ENCODE measurements around the gene TMBIM1. TPM values are rescaled to one million over a fixed set of nuclear protein-coding genes. Genes with fewer than 3 reads are reported as not detected.
A peak's percentile ranks its signal among the peaks of the same experiment; 100 is the strongest.
"Not testable (repeated sequence)": the region's sequence is repeated elsewhere in the genome, so short reads cannot be mapped to it uniquely, and the experiment has no call there.

Gene TMBIM1
- total and polyA plus RNA-seq, 4 donors = 92.1 to 258 (median 147) TPM

- H3K9me3 ChIP-seq (ENCODE audit: control insufficient read depth in 4 of 4, insufficient read depth in 3 of 4, low read length in 3 of 4) = no peaks in the 10 kb centered on the region
Measured at GRCh38 chr2:218313356-218313755, 21.1 kb upstream of the TMBIM1 start.

GRCh38 chr2:218312267-218312756 lies 20.0 kb upstream of the TMBIM1 start:
- DNase-seq (peak in 1 of 3 donors; percentile 55), ATAC-seq (ENCODE audit: insufficient read depth, low FRiP score) (no peak)
- WGBS, 2 donors = 36 to 56% methylated on average over 2 of the region's 2 CpGs
- H3K36me3 ChIP-seq (ENCODE audit: control insufficient read depth in 4 of 4, insufficient read depth in 4 of 4, low read length in 4 of 4) = no peaks in the 10 kb centered on the region
- no peaks in the 10 kb centered on the region for H3K27me3 ChIP-seq (ENCODE audit: control insufficient read depth in 3 of 3, insufficient read depth in 3 of 3, low read length in 2 of 3)
- peaks cover 0 to 13% (median 6%) of the 10 kb centered on the region in 5 donors for H3K4me1 ChIP-seq (ENCODE audit: control insufficient read depth in 5 of 5, insufficient read depth in 5 of 5, low read length in 5 of 5)
- no peaks in the 10 kb centered on the region for H3K9me3 ChIP-seq (ENCODE audit: control insufficient read depth in 4 of 4, insufficient read depth in 3 of 4, low read length in 3 of 4)
- no peak overlapping the region for H3K4me3 ChIP-seq
- H3K9ac ChIP-seq (ENCODE audit: insufficient read depth in 1 of 2, low read length in 2 of 2) = no peak overlapping the region
- no peak for TF ChIP-seq CTCF (IDR thresholded peaks at IDR 0.05; ENCODE audit: control extremely low read depth, extremely low read depth)
- H3K27ac ChIP-seq (ENCODE audit: low read depth in 1 of 2, low read length in 1 of 2) = peak overlapping the region in 1 of 2 donors; percentile 40

More at GRCh38 chr2:218313356-218313755, 21.1 kb upstream of the TMBIM1 start:
- 65 to 74% methylated on average over 1 of the region's 1 CpG for WGBS, 2 donors
- Histone ChIP-seq H3K9ac (ENCODE audit: insufficient read depth in 1 of 2, low read length in 2 of 2) (no peak overlapping the region), H3K36me3 (ENCODE audit: control insufficient read depth in 4 of 4, insufficient read depth in 4 of 4, low read length in 4 of 4) (no peaks in the 10 kb centered on the region), H3K4me1 (ENCODE audit: control insufficient read depth in 5 of 5, insufficient read depth in 5 of 5, low read length in 5 of 5) (peaks cover 0 to 13% (median 6%) of the 10 kb centered on the region in 5 donors), H3K27me3 (ENCODE audit: control insufficient read depth in 3 of 3, insufficient read depth in 3 of 3, low read length in 2 of 3) (no peaks in the 10 kb centered on the region), H3K4me3 (no peak overlapping the region), H3K27ac (ENCODE audit: low read depth in 1 of 2, low read length in 1 of 2) (peak overlapping the region in 1 of 2 donors; percentile 67)
- ATAC-seq (ENCODE audit: insufficient read depth, low FRiP score) (no peak), DNase-seq (no peak)
- TF ChIP-seq CTCF (IDR thresholded peaks at IDR 0.05; ENCODE audit: control extremely low read depth, extremely low read depth) = no peak

GRCh38 chr2:218311541-218312266 lies 19.4 kb upstream of the TMBIM1 start:
- not testable (repeated sequence) for H3K36me3 ChIP-seq (ENCODE audit: control insufficient read depth in 4 of 4, insufficient read depth in 4 of 4, low read length in 4 of 4); DNase-seq; H3K9me3 ChIP-seq (ENCODE audit: control insufficient read depth in 4 of 4, insufficient read depth in 3 of 4, low read length in 3 of 4); H3K27me3 ChIP-seq (ENCODE audit: control insufficient read depth in 3 of 3, insufficient read depth in 3 of 3, low read length in 2 of 3); ATAC-seq (ENCODE audit: insufficient read depth, low FRiP score); H3K4me3 ChIP-seq; H3K9ac ChIP-seq (ENCODE audit: insufficient read depth in 1 of 2, low read length in 2 of 2)
- peaks cover 0 to 13% (median 5%) of the 10 kb centered on the region in 5 donors for H3K4me1 ChIP-seq (ENCODE audit: control insufficient read depth in 5 of 5, insufficient read depth in 5 of 5, low read length in 5 of 5)
- WGBS, 2 donors = 74 to 79% methylated on average over 11 of the region's 11 CpGs
- peak overlapping the region in 1 of 2 donors; percentile 9 for H3K27ac ChIP-seq (ENCODE audit: low read depth in 1 of 2, low read length in 1 of 2)

- 76 to 85% methylated on average over 11 of the region's 11 CpGs for WGBS, 2 donors
- no peak overlapping the region for H3K27ac ChIP-seq (ENCODE audit: low read depth in 1 of 2, low read length in 1 of 2)
Measured at GRCh38 chr2:218310853-218311540, 18.7 kb upstream of the TMBIM1 start.

More at GRCh38 chr2:218310853-218311540, 18.7 kb upstream of the TMBIM1 start:
- no peak for TF ChIP-seq CTCF (IDR thresholded peaks at IDR 0.05; ENCODE audit: control extremely low read depth, extremely low read depth)
- Histone ChIP-seq H3K9ac (ENCODE audit: insufficient read depth in 1 of 2, low read length in 2 of 2) (no peak overlapping the region), H3K27me3 (ENCODE audit: control insufficient read depth in 3 of 3, insufficient read depth in 3 of 3, low read length in 2 of 3) (no peaks in the 10 kb centered on the region), H3K4me1 (ENCODE audit: control insufficient read depth in 5 of 5, insufficient read depth in 5 of 5, low read length in 5 of 5) (peaks cover 0 to 13% (median 5%) of the 10 kb centered on the region in 5 donors), H3K4me3 (no peak overlapping the region), H3K36me3 (ENCODE audit: control insufficient read depth in 4 of 4, insufficient read depth in 4 of 4, low read length in 4 of 4) (no peaks in the 10 kb centered on the region), H3K9me3 (ENCODE audit: control insufficient read depth in 4 of 4, insufficient read depth in 3 of 4, low read length in 3 of 4) (no peaks in the 10 kb centered on the region)
- ATAC-seq (ENCODE audit: insufficient read depth, low FRiP score) (no peak), DNase-seq (no peak)
